Measurements from ENCODE around the gene EFCAB8. TPM values are rescaled to one million over a fixed set of nuclear protein-coding genes. Genes with fewer than 3 reads are reported as not detected.

Gene EFCAB8
- total RNA-seq, 1 donor from 2014 or later = not detected

DNA sequence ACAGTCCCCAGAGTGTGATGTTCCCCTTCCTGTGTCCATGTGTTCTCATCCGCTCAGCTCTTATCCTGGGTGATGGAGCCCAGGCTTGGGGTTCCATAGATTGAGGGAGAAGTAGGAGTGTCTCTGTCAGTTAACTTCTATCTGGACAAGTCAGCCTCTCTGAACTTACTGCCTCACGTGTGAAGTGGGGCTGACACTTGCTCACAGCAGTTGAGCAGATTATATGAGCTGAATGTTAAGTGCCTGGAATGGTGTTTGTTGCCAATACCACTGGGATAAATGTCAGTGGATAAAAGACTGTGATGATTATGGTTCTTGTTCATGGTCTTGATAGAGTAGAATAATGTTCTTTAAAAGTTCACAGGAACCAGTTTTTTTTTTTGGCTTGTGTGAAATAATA lies 17.1 kb upstream of the EFCAB8 start:
- no peak overlapping the region for H3K4me3 ChIP-seq
- intact Hi-C loops (cut with DNase I) = no loop called here
- no peak for DNase-seq (ENCODE audit: extremely low spot score in 2 of 2)
- H3K36me3 ChIP-seq = peaks cover 0 to 63% of the 10 kb centered on the region in 2 donors
- H3K4me1 ChIP-seq = no peaks in the 10 kb centered on the region
- no peak for TF ChIP-seq CTCF (IDR thresholded peaks at IDR 0.05)
- TF ChIP-seq POLR2AphosphoS5 (IDR thresholded peaks at IDR 0.05; ENCODE audit: insufficient read depth in 1 of 2, low read depth in 1 of 2) = no peak
- TF ChIP-seq POLR2A (IDR thresholded peaks at IDR 0.05) = no peak
- H3K9me3 ChIP-seq = no peaks in the 10 kb centered on the region
- no peak overlapping the region for H3K27ac ChIP-seq
- no peaks in the 10 kb centered on the region for H3K27me3 ChIP-seq

DNA sequence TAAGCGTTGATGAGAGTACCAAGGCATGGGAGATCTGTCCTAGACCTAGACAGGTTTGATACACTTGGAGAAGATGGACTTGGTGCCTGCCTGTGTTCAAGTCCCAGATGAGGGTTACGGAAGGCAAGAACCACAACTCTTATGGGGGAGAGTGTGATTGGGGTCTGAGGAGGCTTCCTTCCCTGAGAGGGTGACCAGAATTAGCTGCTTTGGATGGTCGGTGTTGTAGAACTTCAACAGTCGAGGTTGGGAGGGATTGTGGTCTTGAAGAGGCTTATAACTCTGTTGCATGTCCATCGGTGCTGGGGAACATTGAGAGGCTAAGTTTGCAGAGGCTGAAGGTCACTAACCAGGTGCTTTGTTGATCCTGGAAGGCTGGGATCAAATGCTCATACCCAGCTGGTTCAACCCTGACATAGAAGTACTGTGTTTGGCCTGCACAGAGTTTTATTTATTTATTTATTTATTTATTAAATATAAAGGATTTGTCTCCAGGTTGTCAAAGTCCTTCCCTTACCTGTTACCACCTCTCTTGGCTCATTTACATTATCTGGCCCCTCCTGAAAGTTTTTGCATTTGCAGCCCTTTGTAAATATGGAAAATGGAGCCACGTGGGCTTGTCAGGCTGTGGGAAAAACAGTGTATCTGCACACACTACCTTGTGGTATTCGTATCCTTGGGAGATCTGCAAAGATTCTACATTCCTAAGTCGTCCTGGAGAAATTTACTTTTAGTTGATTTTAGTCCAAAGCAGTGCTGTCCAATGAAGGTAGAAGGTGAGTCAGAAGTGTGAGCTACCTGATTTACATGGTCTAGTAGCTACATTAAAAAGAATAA lies 15.8 kb upstream of the EFCAB8 start:
- intact Hi-C loops (cut with DNase I) = no loop called here
- Histone ChIP-seq H3K27ac (no peak overlapping the region), H3K27me3 (no peaks in the 10 kb centered on the region), H3K9me3 (no peaks in the 10 kb centered on the region), H3K4me3 (no peak overlapping the region), H3K36me3 (peaks cover 0 to 64% of the 10 kb centered on the region in 2 donors), H3K4me1 (no peaks in the 10 kb centered on the region)
- TF ChIP-seq POLR2A (IDR thresholded peaks at IDR 0.05) = no peak
- TF ChIP-seq CTCF (IDR thresholded peaks at IDR 0.05) = no peak
- no peak for TF ChIP-seq POLR2AphosphoS5 (IDR thresholded peaks at IDR 0.05; ENCODE audit: insufficient read depth in 1 of 2, low read depth in 1 of 2)
- no peak for DNase-seq (ENCODE audit: extremely low spot score in 2 of 2)

GRCh38 chr20:32845786-32846185 lies 12.9 kb upstream of the EFCAB8 start:
- intact Hi-C loops (cut with DNase I) = no loop called here
- peaks cover 0 to 59% of the 10 kb centered on the region in 2 donors for H3K36me3 ChIP-seq
- no peaks in the 10 kb centered on the region for H3K27me3 ChIP-seq
- H3K4me1 ChIP-seq = no peaks in the 10 kb centered on the region
- DNase-seq (ENCODE audit: extremely low spot score in 2 of 2) = no peak
- H3K27ac ChIP-seq = no peak overlapping the region
- H3K9me3 ChIP-seq = no peaks in the 10 kb centered on the region
- H3K4me3 ChIP-seq = no peak overlapping the region
- TF ChIP-seq CTCF (IDR thresholded peaks at IDR 0.05) = no peak
- TF ChIP-seq POLR2A (IDR thresholded peaks at IDR 0.05) = no peak
- TF ChIP-seq POLR2AphosphoS5 (IDR thresholded peaks at IDR 0.05; ENCODE audit: insufficient read depth in 1 of 2, low read depth in 1 of 2) = no peak

- H3K36me3 ChIP-seq = peaks cover 0 to 61% of the 10 kb centered on the region in 2 donors
These were observed 11.9 kb upstream of the EFCAB8 start for GRCh38 chr20:32846852-32847251.

More at GRCh38 chr20:32846852-32847251, 11.9 kb upstream of the EFCAB8 start:
- H3K27me3 ChIP-seq = no peaks in the 10 kb centered on the region
- no peaks in the 10 kb centered on the region for H3K4me1 ChIP-seq
- no peak overlapping the region for H3K27ac ChIP-seq
- intact Hi-C loops (cut with DNase I) = no loop called here
- no peak for TF ChIP-seq CTCF (IDR thresholded peaks at IDR 0.05)
- no peak for TF ChIP-seq POLR2AphosphoS5 (IDR thresholded peaks at IDR 0.05; ENCODE audit: insufficient read depth in 1 of 2, low read depth in 1 of 2)
- TF ChIP-seq POLR2A (IDR thresholded peaks at IDR 0.05) = no peak
- H3K9me3 ChIP-seq = no peaks in the 10 kb centered on the region
- no peak for DNase-seq (ENCODE audit: extremely low spot score in 2 of 2)
- H3K4me3 ChIP-seq = no peak overlapping the region

Measured in vagina (tissue), 2 donors.